HepG2 (cell line): ENCODE measurements around the gene RASSF4. TPM values are rescaled to one million over a fixed set of nuclear protein-coding genes. Genes with fewer than 3 reads are reported as not detected.

Source experiments
- AGO1 ChIP-seq: fragments of 200-400 bp; formaldehyde crosslinking; IDR thresholded peaks from 2 replicates; pipeline ENCODE4 v1.6.1; 2017; ENCODE audit warnings: mild to moderate bottlenecking, low read depth, low read length, moderate library complexity; ENCODE audit not compliant: poor library complexity, severe bottlenecking
- ZFAT ChIP-seq: sonication (generic); formaldehyde crosslinking; conservative IDR thresholded peaks from 2 replicates; pipeline ENCODE4 v1.8.1; 2023; ENCODE audit warnings: missing genetic modification reagents, inconsistent platforms
- ZNF709 ChIP-seq: sonication (generic); formaldehyde crosslinking; IDR thresholded peaks from 2 replicates; pipeline ENCODE4 v1.5.0; 2020; ENCODE audit warnings: mild to moderate bottlenecking, missing genetic modification reagents
- ZNF841 ChIP-seq: sonication (generic); formaldehyde crosslinking; IDR thresholded peaks from 2 replicates; pipeline ENCODE4 v1.8.1; 2023; ENCODE audit warnings: missing genetic modification reagents, borderline replicate concordance
- polyA plus RNA-seq, 8 experiments: library from polyadenylated mRNA; depleted of rRNA in 3 of 8; stranded (reverse) in 7 of 8; unstranded in 1 of 8; fragments of >200 nt; fragmentation: Illumina TruSeq in 4 of 8; extraction: Trizol in 4 of 8; gene quantifications; 2 replicates each; pipeline versions ENCODE4 v1.2.1 to v1.2.3, GENCODE V29; 2011 to 2016; ENCODE audit warnings: low read depth in 4 of 8, missing spikeins in 1 of 8, mixed read lengths in 1 of 8; ENCODE audit not compliant: insufficient read depth in 1 of 8
- total RNA-seq, 5 experiments: library from RNA; depleted of rRNA; stranded (reverse); fragments of >200 nt; fragmentation: Illumina TruSeq; extraction: Trizol; gene quantifications; 2 replicates each; pipeline ENCODE4 v1.2.3, GENCODE V29; 2016; ENCODE audit warnings: low read depth in 1 of 5
- TF ChIP-seq, protein P1 (sequence below), 2 experiments: fragments of 450-650 bp in 1 of 2; sonication (generic) in 1 of 2; formaldehyde crosslinking in 1 of 2; IDR thresholded peaks; 2 replicates each; pipeline versions ENCODE4 v1.6.1 to v1.8.0; 2016 to 2022; ENCODE audit warnings: antibody characterized with exemption in 1 of 2, mild to moderate bottlenecking in 1 of 2, missing genetic modification reagents in 1 of 2
- TF ChIP-seq, protein P2 (sequence below): sonication (generic); formaldehyde crosslinking; IDR thresholded peaks from 2 replicates; pipeline ENCODE4 v1.8.0; 2022; ENCODE audit warnings: missing genetic modification reagents, mild to moderate bottlenecking, inconsistent platforms, borderline replicate concordance
- TF ChIP-seq, protein P3 (sequence below): sonication (generic); formaldehyde crosslinking; IDR thresholded peaks from one replicate; pipeline ENCODE4 v1.5.1; 2020; ENCODE audit warnings: mild to moderate bottlenecking, missing genetic modification reagents; ENCODE audit errors: not compliant biosample characterization

Gene RASSF4
- total and polyA plus RNA-seq, 2 of the 13 experiments (the other 11 are each of a cell fraction or from before 2014, with no cell fraction given) = 34.0 to 51.7 TPM

DNA sequence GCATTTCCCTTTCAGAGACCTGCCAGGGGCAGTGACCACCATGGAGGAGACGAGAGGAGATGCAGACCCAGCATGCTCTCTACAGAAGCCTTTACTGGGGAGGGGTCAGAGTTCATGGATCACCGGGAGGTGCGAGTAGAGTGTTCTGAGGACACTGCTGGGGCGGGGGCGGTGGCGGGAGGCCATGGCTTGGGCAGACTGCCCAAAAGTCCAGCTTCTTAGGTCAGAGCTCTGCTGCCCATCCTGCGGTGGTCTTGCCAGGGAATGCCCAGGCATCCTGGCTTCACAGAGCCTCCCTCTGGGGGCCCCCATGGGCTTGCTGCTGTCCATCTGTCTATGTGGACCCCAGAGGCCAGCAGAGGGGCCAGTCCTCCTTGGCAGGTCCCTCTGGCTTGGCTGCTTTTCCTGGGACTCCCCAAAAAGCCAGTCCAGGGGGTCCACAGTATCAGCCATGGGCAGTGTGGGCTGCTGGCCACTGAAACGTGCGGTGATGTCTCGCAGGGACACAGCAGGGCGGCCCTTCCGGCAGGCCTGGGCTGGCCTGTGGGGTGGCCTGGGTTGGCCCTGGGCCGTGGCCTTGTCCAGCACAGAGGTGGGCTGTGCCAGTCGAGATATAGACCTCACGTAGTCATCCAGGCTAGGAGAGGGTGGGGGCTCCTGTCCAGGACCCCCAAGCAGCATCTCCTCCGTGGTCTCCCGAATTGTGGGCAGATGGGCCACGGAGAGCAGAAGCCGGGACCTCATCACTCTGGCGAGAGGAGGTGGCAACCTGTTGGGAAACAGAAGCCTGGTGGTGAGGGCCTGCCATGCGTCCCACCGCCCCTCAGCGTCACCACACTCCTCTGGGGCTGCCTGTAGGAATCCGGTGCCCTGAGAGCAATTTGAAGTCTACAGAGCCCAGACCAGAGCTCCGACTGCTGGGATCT, 17.9 kb downstream of the RASSF4 start (continued):
- TF ChIP-seq ZFAT (CRISPR knock-in tag) (0 out of 2 replicates have a peak, but pooled peaks have one; percentile 27), ZNF709 (CRISPR knock-in tag) (no peak), AGO1 (peak; percentile 99), ZNF841 (no peak)
- TF ChIP-seq, protein P1, sequence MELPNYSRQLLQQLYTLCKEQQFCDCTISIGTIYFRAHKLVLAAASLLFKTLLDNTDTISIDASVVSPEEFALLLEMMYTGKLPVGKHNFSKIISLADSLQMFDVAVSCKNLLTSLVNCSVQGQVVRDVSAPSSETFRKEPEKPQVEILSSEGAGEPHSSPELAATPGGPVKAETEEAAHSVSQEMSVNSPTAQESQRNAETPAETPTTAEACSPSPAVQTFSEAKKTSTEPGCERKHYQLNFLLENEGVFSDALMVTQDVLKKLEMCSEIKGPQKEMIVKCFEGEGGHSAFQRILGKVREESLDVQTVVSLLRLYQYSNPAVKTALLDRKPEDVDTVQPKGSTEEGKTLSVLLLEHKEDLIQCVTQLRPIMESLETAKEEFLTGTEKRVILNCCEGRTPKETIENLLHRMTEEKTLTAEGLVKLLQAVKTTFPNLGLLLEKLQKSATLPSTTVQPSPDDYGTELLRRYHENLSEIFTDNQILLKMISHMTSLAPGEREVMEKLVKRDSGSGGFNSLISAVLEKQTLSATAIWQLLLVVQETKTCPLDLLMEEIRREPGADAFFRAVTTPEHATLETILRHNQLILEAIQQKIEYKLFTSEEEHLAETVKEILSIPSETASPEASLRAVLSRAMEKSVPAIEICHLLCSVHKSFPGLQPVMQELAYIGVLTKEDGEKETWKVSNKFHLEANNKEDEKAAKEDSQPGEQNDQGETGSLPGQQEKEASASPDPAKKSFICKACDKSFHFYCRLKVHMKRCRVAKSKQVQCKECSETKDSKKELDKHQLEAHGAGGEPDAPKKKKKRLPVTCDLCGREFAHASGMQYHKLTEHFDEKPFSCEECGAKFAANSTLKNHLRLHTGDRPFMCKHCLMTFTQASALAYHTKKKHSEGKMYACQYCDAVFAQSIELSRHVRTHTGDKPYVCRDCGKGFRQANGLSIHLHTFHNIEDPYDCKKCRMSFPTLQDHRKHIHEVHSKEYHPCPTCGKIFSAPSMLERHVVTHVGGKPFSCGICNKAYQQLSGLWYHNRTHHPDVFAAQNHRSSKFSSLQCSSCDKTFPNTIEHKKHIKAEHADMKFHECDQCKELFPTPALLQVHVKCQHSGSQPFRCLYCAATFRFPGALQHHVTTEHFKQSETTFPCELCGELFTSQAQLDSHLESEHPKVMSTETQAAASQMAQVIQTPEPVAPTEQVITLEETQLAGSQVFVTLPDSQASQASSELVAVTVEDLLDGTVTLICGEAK (IDR thresholded peaks at IDR 0.05) = no peak
- TF ChIP-seq, protein P1 (CRISPR knock-in tag; IDR thresholded peaks at IDR 0.05) = peak; percentile 51; the same call in 1 of the 2 replicates
- TF ChIP-seq, protein P2, sequence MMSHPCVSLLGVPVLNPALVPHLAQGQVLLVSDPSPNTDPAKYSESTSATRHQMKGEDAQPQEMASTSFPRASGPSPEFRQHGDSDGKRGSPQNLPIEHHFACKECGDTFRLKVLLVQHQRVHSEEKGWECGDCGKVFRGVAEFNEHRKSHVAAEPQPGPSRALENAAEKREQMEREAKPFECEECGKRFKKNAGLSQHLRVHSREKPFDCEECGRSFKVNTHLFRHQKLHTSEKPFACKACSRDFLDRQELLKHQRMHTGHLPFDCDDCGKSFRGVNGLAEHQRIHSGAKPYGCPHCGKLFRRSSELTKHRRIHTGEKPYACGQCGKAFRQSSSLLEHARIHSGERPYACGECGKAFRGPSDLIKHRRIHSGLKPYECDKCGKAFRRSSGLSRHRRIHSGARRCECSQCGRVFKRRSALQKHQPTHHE (CRISPR knock-in tag) = no peak
- TF ChIP-seq, protein P3, sequence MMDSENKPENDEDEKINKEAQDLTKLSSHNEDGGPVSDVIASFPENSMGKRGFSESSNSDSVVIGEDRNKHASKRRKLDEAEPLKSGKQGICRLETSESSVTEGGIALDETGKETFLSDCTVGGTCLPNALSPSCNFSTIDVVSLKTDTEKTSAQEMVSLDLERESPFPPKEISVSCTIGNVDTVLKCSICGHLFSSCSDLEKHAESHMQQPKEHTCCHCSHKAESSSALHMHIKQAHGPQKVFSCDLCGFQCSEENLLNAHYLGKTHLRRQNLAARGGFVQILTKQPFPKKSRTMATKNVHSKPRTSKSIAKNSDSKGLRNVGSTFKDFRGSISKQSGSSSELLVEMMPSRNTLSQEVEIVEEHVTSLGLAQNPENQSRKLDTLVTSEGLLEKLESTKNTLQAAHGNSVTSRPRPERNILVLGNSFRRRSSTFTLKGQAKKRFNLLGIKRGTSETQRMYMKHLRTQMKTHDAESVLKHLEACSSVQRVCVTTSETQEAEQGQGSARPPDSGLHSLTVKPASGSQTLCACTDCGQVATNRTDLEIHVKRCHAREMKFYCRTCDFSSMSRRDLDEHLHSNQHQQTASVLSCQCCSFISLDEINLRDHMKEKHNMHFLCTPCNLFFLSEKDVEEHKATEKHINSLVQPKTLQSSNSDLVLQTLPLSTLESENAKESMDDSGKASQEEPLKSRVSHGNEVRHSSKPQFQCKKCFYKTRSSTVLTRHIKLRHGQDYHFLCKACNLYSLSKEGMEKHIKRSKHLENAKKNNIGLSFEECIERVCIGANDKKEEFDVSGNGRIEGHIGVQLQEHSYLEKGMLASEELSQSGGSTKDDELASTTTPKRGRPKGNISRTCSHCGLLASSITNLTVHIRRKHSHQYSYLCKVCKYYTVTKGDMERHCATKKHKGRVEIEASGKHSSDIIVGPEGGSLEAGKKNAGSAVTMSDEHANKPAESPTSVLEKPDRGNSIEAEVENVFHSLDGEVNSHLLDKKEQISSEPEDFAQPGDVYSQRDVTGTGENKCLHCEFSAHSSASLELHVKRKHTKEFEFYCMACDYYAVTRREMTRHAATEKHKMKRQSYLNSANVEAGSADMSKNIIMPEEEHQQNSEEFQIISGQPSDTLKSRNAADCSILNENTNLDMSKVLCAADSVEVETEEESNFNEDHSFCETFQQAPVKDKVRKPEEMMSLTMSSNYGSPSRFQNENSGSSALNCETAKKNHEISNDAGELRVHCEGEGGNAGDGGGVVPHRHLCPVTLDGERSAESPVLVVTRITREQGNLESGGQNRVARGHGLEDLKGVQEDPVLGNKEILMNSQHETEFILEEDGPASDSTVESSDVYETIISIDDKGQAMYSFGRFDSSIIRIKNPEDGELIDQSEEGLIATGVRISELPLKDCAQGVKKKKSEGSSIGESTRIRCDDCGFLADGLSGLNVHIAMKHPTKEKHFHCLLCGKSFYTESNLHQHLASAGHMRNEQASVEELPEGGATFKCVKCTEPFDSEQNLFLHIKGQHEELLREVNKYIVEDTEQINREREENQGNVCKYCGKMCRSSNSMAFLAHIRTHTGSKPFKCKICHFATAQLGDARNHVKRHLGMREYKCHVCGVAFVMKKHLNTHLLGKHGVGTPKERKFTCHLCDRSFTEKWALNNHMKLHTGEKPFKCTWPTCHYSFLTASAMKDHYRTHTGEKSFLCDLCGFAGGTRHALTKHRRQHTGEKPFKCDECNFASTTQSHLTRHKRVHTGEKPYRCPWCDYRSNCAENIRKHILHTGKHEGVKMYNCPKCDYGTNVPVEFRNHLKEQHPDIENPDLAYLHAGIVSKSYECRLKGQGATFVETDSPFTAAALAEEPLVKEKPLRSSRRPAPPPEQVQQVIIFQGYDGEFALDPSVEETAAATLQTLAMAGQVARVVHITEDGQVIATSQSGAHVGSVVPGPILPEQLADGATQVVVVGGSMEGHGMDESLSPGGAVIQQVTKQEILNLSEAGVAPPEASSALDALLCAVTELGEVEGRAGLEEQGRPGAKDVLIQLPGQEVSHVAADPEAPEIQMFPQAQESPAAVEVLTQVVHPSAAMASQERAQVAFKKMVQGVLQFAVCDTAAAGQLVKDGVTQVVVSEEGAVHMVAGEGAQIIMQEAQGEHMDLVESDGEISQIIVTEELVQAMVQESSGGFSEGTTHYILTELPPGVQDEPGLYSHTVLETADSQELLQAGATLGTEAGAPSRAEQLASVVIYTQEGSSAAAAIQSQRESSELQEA = peak; percentile 22
